ENCODE data around the gene CLN6.
"Not testable (repeated sequence)": the region's sequence is repeated elsewhere in the genome, so short reads cannot be mapped to it uniquely, and the experiment has no call there.

DNA sequence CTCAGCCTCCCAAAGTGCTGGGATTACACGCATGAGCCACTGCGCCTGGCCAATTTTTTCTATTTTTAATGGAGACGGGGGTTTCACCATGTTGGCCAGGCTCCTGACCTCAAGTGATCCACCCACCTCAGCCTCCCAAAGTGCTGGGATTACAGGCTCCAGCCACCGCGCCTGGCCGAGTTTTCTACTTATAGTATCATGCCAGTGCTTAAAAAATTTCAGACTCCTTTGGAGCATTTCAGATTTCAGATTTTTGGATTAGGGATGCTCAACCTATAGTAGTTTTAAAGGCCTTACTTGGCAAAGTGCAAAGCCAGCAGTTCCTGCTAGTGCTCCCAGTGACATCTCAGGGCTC lies 16.1 kb downstream of the CLN6 start:
- TF ChIP-seq, protein P1, sequence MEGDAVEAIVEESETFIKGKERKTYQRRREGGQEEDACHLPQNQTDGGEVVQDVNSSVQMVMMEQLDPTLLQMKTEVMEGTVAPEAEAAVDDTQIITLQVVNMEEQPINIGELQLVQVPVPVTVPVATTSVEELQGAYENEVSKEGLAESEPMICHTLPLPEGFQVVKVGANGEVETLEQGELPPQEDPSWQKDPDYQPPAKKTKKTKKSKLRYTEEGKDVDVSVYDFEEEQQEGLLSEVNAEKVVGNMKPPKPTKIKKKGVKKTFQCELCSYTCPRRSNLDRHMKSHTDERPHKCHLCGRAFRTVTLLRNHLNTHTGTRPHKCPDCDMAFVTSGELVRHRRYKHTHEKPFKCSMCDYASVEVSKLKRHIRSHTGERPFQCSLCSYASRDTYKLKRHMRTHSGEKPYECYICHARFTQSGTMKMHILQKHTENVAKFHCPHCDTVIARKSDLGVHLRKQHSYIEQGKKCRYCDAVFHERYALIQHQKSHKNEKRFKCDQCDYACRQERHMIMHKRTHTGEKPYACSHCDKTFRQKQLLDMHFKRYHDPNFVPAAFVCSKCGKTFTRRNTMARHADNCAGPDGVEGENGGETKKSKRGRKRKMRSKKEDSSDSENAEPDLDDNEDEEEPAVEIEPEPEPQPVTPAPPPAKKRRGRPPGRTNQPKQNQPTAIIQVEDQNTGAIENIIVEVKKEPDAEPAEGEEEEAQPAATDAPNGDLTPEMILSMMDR (IDR thresholded peaks at IDR 0.05; ENCODE audit: insufficient read depth, low read depth, low read length) = not testable (repeated sequence)
- TF ChIP-seq EZH2 (IDR thresholded peaks at IDR 0.05; ENCODE audit: insufficient read depth, low read length) = not testable (repeated sequence)
